Tibial artery (tissue), 4 donors: ENCODE results near the gene PHF5A.
A peak's percentile ranks its signal among the peaks of the same experiment; 100 is the strongest.

Experiments used
- DNase-seq, 2 donors: peaks; one replicate each; pipeline ENCODE4 v3.0.0-alpha.2; 2019
- H3K27ac ChIP-seq, 2 donors: fragments of 200-600 bp; sonication (generic) in 1 of 2; 1 replicate in 1 of 2; 2 replicates in 1 of 2; pipeline ENCODE4 v1.5.1; 2018 to 2019; ENCODE audit warnings: mild to moderate bottlenecking in 1 of 2
- H3K27me3 ChIP-seq, 2 donors: fragments of 200-600 bp; sonication (generic) in 1 of 2; one replicate each; pipeline versions ENCODE4 v1.5.1 to v1.6.0; 2016 to 2019
- H3K36me3 ChIP-seq, 3 donors: fragments of 200-600 bp; sonication (generic) in 2 of 3; one replicate each; pipeline ENCODE4 v1.5.1; 2016 to 2019; ENCODE audit warnings: mild to moderate bottlenecking in 2 of 3
- H3K4me1 ChIP-seq, 4 donors: fragments of 200-600 bp; sonication (generic) in 2 of 4; 1 replicate in 3 of 4; 2 replicates in 1 of 4; pipeline ENCODE4 v1.5.1; 2016 to 2019
- H3K4me3 ChIP-seq, 2 donors: fragments of 200-600 bp; sonication (generic) in 1 of 2; 1 replicate in 1 of 2; 2 replicates in 1 of 2; pipeline ENCODE4 v1.5.1; 2018 to 2019; ENCODE audit warnings: mild to moderate bottlenecking in 2 of 2
- H3K9me3 ChIP-seq, 3 donors: fragments of 200-600 bp; sonication (generic) in 1 of 3; one replicate each; pipeline ENCODE4 v1.5.1; 2016 to 2019
- intact Hi-C: fragments of 100-400 bp; cut with DNase I; formaldehyde crosslinking; loops from one replicate; pipeline ENCODE4 v1.15.0; 2023; ENCODE audit warnings: low total_unique reads
- TF ChIP-seq, protein P1 (sequence below), 2 experiments: fragments of 200-600 bp in 1 of 2; fragments of 450-650 bp in 1 of 2; IDR thresholded peaks; one replicate each; pipeline ENCODE4 v1.5.1; 2017 to 2019; ENCODE audit warnings: antibody characterized with exemption in 2 of 2, mild to moderate bottlenecking in 1 of 2, moderate library complexity in 1 of 2

Gene PHF5A, protein sequence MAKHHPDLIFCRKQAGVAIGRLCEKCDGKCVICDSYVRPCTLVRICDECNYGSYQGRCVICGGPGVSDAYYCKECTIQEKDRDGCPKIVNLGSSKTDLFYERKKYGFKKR

DNA sequence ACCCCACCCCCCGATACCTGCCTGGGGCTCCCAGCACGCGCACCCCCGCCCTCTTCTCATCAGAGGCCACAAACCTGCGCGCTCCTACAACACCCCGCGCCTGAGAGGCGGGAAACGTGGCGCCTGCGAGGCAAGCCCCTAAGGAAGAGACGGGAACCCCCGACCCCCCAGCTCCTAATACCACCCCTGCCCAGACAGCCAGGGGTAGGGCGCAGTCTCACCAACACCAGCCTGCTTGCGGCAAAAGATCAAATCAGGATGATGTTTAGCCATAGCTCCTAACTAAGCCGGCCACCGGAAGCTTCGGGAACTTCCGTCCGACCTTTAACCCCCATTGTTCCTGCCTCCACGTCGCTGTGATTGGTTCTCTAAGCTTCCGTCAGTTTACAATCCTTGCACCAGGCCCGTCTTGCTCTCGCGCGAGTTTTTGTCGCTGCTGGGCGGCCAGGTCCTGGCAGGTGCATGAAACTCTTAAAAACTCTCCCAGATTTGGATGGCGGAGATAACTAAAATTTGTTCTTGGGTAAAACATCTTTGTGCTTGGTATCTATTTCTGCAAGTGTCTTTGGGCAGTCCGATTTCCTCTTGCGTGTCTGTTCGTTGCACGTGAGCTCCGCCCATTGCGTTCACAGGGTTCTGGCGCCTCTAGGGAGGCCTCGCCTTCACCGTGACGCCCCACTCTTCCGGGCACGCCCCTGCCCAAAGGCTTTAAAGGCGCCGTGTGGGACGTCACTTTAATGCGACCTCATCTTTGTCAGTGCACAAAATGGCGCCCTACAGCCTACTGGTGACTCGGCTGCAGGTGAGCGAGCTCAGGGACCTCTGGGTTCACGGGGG lies at the start of gene PHF5A, which contains the start of gene ACO2:
Gene PHF5A, minus strand, starts transcription at position 312 of the 837 bp plus-strand sequence. Its CDS starts 39 bp downstream, at position 273.
Gene ACO2, plus strand, starts transcription at position 737 of the 837 bp plus-strand sequence. Its CDS starts 30 bp downstream, at position 767.
- DNase-seq, result peak; percentile 97 to 98
- H3K4me3 ChIP-seq, result peak within 1 kb of the TSS; percentile 84 to 93
- H3K4me1 ChIP-seq, result peaks cover 0 to 33% (median 27%) of the 10 kb centered on the region in 4 donors
- no peaks in the 10 kb centered on the region for H3K9me3 ChIP-seq
- intact Hi-C loops, result loop anchor here (10.0 kb wide), 1 partner anchor 184 kb away; the partner anchor contains the start of gene RANGAP1
- no peaks in the 10 kb centered on the region for H3K27me3 ChIP-seq
- peaks cover 36 to 38% (median 37%) of the 10 kb centered on the region in 3 donors for H3K36me3 ChIP-seq
- TF ChIP-seq, protein P1, sequence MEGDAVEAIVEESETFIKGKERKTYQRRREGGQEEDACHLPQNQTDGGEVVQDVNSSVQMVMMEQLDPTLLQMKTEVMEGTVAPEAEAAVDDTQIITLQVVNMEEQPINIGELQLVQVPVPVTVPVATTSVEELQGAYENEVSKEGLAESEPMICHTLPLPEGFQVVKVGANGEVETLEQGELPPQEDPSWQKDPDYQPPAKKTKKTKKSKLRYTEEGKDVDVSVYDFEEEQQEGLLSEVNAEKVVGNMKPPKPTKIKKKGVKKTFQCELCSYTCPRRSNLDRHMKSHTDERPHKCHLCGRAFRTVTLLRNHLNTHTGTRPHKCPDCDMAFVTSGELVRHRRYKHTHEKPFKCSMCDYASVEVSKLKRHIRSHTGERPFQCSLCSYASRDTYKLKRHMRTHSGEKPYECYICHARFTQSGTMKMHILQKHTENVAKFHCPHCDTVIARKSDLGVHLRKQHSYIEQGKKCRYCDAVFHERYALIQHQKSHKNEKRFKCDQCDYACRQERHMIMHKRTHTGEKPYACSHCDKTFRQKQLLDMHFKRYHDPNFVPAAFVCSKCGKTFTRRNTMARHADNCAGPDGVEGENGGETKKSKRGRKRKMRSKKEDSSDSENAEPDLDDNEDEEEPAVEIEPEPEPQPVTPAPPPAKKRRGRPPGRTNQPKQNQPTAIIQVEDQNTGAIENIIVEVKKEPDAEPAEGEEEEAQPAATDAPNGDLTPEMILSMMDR (IDR thresholded peaks at IDR 0.05), result no peak
- H3K27ac ChIP-seq, result peak within 1 kb of the TSS; percentile 92 to 93

DNA sequence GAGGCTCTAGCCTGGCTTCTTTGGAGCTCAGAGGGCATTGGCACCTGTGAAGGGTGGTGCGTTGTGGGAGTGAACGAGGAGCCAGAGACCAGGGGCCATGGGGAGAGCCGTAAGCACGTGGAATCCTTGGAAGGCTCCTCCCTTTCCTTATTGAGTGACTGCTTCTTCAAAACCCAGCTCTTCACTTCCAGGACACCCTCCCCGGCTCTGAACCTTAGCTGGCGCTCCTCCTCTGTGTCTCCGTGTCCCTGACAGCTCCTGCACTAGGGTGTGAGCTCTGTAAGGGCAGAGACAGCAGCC lies 49.5 kb upstream of the PHF5A start:
- no peak for DNase-seq
- Histone ChIP-seq H3K27me3 (no peaks in the 10 kb centered on the region), H3K27ac (peak overlapping the region; percentile 68 to 78), H3K36me3 (peaks cover 18 to 59% (median 32%) of the 10 kb centered on the region in 3 donors), H3K4me1 (peaks cover 0 to 23% (median 13%) of the 10 kb centered on the region in 4 donors), H3K9me3 (no peaks in the 10 kb centered on the region), H3K4me3 (no peak overlapping the region)
- TF ChIP-seq, protein P1 (IDR thresholded peaks at IDR 0.05), result no peak
- intact Hi-C loops, result loop anchor here (5.0 kb wide), 1 partner anchor 116 kb away; no protein-coding TSS in a partner anchor

DNA sequence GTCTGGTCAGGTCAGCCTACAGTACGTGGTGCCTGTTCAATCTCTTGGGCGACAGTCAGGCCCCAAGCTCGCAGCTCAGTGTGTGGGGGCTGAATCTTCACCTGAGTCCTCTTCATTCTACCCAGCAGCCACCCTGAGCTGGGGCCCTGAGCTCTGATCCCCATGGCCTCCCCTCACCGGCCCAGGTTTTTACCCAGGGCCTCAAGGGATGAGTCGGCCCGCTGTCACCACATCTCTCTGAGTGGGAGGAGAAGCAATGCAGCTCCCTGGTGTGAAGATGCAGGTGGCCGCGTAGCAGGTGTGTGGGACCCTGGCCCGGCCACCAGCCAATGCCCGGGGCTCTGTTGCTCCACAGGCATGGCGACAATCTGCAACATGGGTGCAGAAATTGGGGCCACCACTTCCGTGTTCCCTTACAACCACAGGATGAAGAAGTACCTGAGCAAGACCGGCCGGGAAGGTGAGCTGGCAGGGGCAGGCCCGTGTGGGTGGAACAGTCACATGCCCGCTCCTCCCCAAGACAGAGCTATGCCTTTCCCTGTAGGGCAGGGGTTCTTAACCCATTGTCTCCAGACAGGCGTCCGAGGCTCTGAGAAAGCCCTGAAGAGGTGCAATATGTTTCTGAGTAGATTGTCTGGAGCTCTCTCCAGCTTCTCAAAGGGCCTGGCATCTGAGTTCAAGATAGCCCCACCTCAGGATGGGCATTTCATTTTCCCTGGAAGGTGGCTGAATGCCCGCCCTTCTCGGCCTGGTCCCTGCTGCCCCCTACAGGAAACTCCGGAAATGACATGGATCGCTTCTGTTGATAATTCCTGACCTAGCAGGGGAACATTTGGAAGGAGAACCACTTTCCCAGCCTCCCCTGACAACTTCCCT lies 48.9 kb upstream of the PHF5A start:
- no peaks in the 10 kb centered on the region for H3K9me3 ChIP-seq
- TF ChIP-seq, protein P1 (IDR thresholded peaks at IDR 0.05), result peak; percentile 89 to 94
- intact Hi-C loops, result loop anchor here (5.0 kb wide), 1 partner anchor 115 kb away; no protein-coding TSS in a partner anchor
- H3K27me3 ChIP-seq, result no peaks in the 10 kb centered on the region
- peak overlapping the region; percentile 68 to 78 for H3K27ac ChIP-seq
- peak; percentile 72 to 89 for DNase-seq
- H3K4me1 ChIP-seq, result peaks cover 0 to 24% (median 13%) of the 10 kb centered on the region in 4 donors
- peaks cover 18 to 65% (median 38%) of the 10 kb centered on the region in 3 donors for H3K36me3 ChIP-seq
- no peak overlapping the region for H3K4me3 ChIP-seq

DNA sequence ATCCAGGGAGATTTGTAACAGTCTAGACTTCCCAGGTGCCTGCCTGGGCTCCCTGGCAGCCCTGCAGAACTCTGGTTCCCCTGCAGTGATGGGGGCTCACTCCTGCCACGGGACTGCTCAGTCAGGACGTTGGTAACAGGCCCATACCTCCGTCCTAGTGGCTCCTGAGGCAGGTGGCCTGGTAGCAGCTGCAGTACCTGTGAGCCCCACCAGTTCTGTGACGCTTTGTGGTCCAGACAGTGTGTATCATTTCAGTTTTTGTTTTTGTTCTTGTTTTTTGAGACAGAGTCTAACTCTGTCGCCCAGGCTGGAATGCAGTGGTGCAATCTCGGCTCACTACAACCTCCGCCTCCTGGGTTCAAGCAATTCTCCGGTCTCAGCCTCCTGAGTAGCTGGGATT lies 48.0 kb upstream of the PHF5A start:
- H3K36me3 ChIP-seq, result peaks cover 18 to 74% (median 44%) of the 10 kb centered on the region in 3 donors
- intact Hi-C loops, result loop anchor here (5.0 kb wide), 1 partner anchor 114 kb away; no protein-coding TSS in a partner anchor
- H3K4me1 ChIP-seq, result peaks cover 2 to 34% (median 22%) of the 10 kb centered on the region in 4 donors
- H3K27me3 ChIP-seq, result no peaks in the 10 kb centered on the region
- H3K9me3 ChIP-seq, result no peaks in the 10 kb centered on the region
- H3K27ac ChIP-seq, result peak overlapping the region; percentile 68 to 78
- no peak overlapping the region for H3K4me3 ChIP-seq
- no peak for DNase-seq
- TF ChIP-seq, protein P1 (IDR thresholded peaks at IDR 0.05), result no peak

DNA sequence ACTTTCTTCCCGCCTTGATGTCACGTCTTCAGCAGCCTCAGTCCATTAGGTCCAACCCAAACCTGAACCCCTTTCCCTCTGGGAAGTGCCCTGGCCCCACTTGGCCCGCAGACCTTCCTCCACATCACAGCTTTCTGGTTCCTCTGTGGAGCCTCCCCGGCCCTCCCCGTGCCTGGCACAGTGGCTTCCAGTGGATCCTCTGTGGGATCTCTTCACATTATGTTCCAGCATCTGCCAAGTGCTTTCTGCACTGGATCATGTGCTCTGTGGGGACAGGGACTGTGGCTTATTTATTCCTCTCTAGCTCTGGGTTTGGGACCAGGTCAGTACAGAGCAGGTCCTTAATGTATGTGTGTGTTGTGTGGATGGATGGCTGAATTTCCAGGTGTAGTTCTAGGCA lies 44.9 kb upstream of the PHF5A start:
- Histone ChIP-seq H3K9me3 (no peaks in the 10 kb centered on the region), H3K4me3 (no peak overlapping the region), H3K4me1 (peaks cover 3 to 53% (median 33%) of the 10 kb centered on the region in 4 donors), H3K27ac (peak overlapping the region; percentile 65 to 77), H3K36me3 (peaks cover 10 to 90% (median 57%) of the 10 kb centered on the region in 3 donors), H3K27me3 (no peaks in the 10 kb centered on the region)
- DNase-seq, result no peak
- intact Hi-C loops, result loop anchor here (5.0 kb wide), 1 partner anchor 36 kb away; no protein-coding TSS in a partner anchor
- TF ChIP-seq, protein P1 (IDR thresholded peaks at IDR 0.05), result no peak
